IMR-90 (cell line): ENCODE measurements around the gene FAM217A.

Experiments
- CTCF ChIP-seq: conservative IDR thresholded peaks from 2 replicates; pipeline ENCODE4 v1.5.1; 2012; ENCODE audit warnings: mild to moderate bottlenecking, low read depth, low read length, improper control_type of control experiment
- MAZ ChIP-seq: IDR thresholded peaks from 2 replicates; pipeline ENCODE4 v1.6.1; 2012; ENCODE audit warnings: low read depth, mild to moderate bottlenecking, low read length, improper control_type of control experiment, moderate library complexity, borderline replicate concordance

DNA sequence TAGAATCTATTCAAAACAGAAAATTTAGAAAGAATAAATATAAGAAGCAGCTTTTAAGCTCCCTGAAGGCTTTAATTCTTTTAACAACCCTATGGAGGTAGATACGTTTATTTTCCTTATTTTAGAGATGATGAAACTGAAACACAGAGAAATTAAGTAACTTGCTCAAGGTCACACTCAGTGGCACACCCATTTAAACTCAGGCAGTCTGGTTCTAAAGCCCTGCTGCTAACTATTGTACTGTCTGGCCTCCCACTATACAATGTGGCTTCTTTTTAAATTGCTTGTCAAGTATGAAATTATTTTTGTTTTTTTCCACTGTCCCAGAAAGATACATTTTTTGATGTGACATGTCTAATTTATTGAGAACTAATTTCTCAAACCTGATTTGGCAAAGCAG, 55.7 kb downstream of the FAM217A start:
- TF ChIP-seq MAZ: no peak
- no peak for TF ChIP-seq CTCF
